Measurements from ENCODE around the gene SMIM35. TPM values are rescaled to one million over a fixed set of nuclear protein-coding genes. Genes with fewer than 3 reads are reported as not detected.
A peak's percentile ranks its signal among the peaks of the same experiment; 100 is the strongest.

Gene SMIM35
- total and polyA plus RNA-seq, 2 of the 13 experiments (the other 11 are each of a cell fraction or from before 2014, with no cell fraction given), result not detected

GRCh38 chr11:118095967-118096367 is 9.2 kb upstream of the SMIM35 start (continued):
- TF ChIP-seq ATF4 (CRISPR knock-in tag; IDR thresholded peaks at IDR 0.05) (peak in 1 of 2 experiments; percentile 54; a peak in 2 of 4 replicates), ZNF441 (CRISPR knock-in tag; IDR thresholded peaks at IDR 0.05; ENCODE audit: borderline replicate concordance) (0 out of 2 replicates have a peak, but pooled peaks have one; percentile 18), ZBTB7B (CRISPR knock-in tag; IDR thresholded peaks at IDR 0.05) (peak; percentile 53; the same call in 1 of the 2 replicates), NR2F1 (CRISPR knock-in tag; IDR thresholded peaks at IDR 0.05) (peak; percentile 37 to 52; a peak in 2 of 4 replicates), ERF (CRISPR knock-in tag; IDR thresholded peaks at IDR 0.05) (peak; percentile 78; the same call in 1 of the 2 replicates), ZNF281 (CRISPR knock-in tag; IDR thresholded peaks at IDR 0.05; ENCODE audit: borderline replicate concordance) (no peak), POLR2AphosphoS2 (IDR thresholded peaks at IDR 0.05; ENCODE audit: low read depth, low read length) (no peak), MAX (IDR thresholded peaks at IDR 0.05) (0 out of 2 replicates have a peak, but pooled peaks have one; percentile 10), ATF2 (CRISPR knock-in tag; IDR thresholded peaks at IDR 0.05) (peak; percentile 74; the same call in 1 of the 2 replicates), SMAD3 (CRISPR knock-in tag; IDR thresholded peaks at IDR 0.05) (peak; percentile 50; the same call in 1 of the 2 replicates), RARA (CRISPR knock-in tag; IDR thresholded peaks at IDR 0.05) (peak; percentile 88), ZGPAT (CRISPR knock-in tag; IDR thresholded peaks at IDR 0.05) (peak; percentile 68; the same call in 1 of the 2 replicates), ZBTB34 (CRISPR knock-in tag; IDR thresholded peaks at IDR 0.05) (peak; percentile 76), RXRA (CRISPR knock-in tag; IDR thresholded peaks at IDR 0.05) (peak; percentile 66; the same call in 1 of the 2 replicates), HHEX (CRISPR knock-in tag; IDR thresholded peaks at IDR 0.05) (peak; percentile 87), ZMYM3 (CRISPR knock-in tag; IDR thresholded peaks at IDR 0.05) (peak; percentile 74), MNT (IDR thresholded peaks at IDR 0.05) (no peak), NCOR1 (IDR thresholded peaks at IDR 0.05; ENCODE audit: borderline replicate concordance, low read length) (peak; percentile 38; the same call in 1 of the 2 replicates), SALL1 (CRISPR knock-in tag; IDR thresholded peaks at IDR 0.05) (peak; percentile 77), ZNF660 (CRISPR knock-in tag; IDR thresholded peaks at IDR 0.05; ENCODE audit: borderline replicate concordance, low read depth) (no peak)
